ENCODE data around the gene CLSTN1.

GRCh38 chr1:9764550-9764949 lies 59.2 kb downstream of the CLSTN1 start:
- TF ChIP-seq CTCF (IDR thresholded peaks at IDR 0.05 in 8 of 11, conservative IDR thresholded peaks at IDR 0.05 in 3 of 11), result no peak
- no peak for TF ChIP-seq POLR2A (IDR thresholded peaks at IDR 0.05)

All from spleen (tissue), 7 donors.